ENCODE results near the gene KRT222.

DNA sequence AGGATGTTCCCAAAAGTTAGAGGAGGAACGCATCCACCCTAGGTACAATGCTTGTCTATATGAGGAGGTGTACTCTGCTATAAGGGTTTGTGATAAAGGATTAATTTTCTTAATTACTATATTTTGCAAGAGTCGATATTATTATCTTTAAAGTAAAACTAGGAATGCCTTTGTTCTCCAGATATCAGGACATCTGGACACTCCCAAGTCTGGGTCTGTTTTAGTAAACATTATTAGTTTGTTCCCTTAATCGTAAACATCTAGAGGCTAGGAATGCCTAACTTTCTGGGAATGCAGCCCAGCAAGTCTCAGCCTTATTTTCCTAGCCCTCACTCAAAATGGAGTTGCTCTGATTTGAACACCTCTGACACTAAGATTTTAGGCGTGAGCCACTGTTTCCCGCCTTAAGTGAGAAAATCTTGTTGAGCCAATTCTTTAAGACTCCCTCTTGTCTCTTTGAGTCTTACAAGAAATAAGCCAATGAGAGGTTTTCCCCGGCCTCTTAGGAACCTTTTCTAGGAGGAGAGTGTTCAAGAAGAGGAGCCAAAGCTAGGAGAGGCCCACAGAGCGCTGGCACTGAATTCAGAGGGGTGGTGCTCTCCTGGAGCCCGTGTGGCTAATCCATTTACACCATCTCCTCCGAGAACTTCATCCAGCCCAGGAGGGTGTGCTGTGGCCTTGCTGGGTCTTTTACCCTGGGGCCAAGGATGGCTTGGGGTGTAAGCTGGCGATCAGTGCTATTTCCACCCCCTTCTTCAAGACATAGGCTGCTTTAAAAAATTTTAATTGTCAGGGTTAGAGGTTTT, 58.2 kb downstream of the KRT222 start:
- TF ChIP-seq, protein P1, sequence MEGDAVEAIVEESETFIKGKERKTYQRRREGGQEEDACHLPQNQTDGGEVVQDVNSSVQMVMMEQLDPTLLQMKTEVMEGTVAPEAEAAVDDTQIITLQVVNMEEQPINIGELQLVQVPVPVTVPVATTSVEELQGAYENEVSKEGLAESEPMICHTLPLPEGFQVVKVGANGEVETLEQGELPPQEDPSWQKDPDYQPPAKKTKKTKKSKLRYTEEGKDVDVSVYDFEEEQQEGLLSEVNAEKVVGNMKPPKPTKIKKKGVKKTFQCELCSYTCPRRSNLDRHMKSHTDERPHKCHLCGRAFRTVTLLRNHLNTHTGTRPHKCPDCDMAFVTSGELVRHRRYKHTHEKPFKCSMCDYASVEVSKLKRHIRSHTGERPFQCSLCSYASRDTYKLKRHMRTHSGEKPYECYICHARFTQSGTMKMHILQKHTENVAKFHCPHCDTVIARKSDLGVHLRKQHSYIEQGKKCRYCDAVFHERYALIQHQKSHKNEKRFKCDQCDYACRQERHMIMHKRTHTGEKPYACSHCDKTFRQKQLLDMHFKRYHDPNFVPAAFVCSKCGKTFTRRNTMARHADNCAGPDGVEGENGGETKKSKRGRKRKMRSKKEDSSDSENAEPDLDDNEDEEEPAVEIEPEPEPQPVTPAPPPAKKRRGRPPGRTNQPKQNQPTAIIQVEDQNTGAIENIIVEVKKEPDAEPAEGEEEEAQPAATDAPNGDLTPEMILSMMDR (IDR thresholded peaks at IDR 0.05), result no peak
- TF ChIP-seq POLR2A (IDR thresholded peaks at IDR 0.05), result no peak
